ENCODE data around the gene KRTAP11-1.

GRCh38 chr21:30847627-30848500 is 33.5 kb downstream of the KRTAP11-1 start:
- TF ChIP-seq CTCF (IDR thresholded peaks at IDR 0.05) (no peak), POLR2A (IDR thresholded peaks at IDR 0.05) (no peak), POLR2AphosphoS5 (IDR thresholded peaks at IDR 0.05) (no peak)

All from prostate gland (tissue), 2 donors.